ENCODE data around the gene CD151. TPM values are rescaled to one million over a fixed set of nuclear protein-coding genes. Genes with fewer than 3 reads are reported as not detected.
A peak's percentile ranks its signal among the peaks of the same experiment; 100 is the strongest.

CD151 gene
- polyA plus RNA-seq, 1 of the 3 experiments (the other 2 are of a cell fraction), result 922 TPM

GRCh38 chr11:854601-855329 lies 22.0 kb downstream of the CD151 start:
- ChIA-PET CTCF (interaction anchor here (0.7 to 1.6 kb wide), 6 partner anchors 10 to 200 kb away, joined by 3 to 4 read pairs (median 3); partner anchors contain the start of gene PNPLA2), POLR2A (interaction anchor here (2.7 kb wide), 1 partner anchor 13 kb away, joined by 13 read pairs; the partner anchor contains the start of genes POLR2L and TSPAN4)
- H3F3A ChIP-seq (replicated peaks; ENCODE audit: insufficient read depth), result no peaks in the 10 kb centered on the region
- H3K9me3 ChIP-seq, result no peaks in the 10 kb centered on the region
- no peak overlapping the region for H3K4me2 ChIP-seq
- peaks cover 84% of the 10 kb centered on the region for H4K20me1 ChIP-seq (ENCODE audit: insufficient read depth)
- WGBS (ENCODE audit: low lambda C conversion rate), result 97% methylated on average over 15 of the region's 20 CpGs
- no peak overlapping the region for H2AFZ ChIP-seq (ENCODE audit: low read depth)
- no peaks in the 10 kb centered on the region for H3K36me3 ChIP-seq (replicated peaks in 1 of 2; ENCODE audit: control insufficient read depth in 1 of 2, insufficient read depth in 2 of 2, low read length in 1 of 2)
- H3K9me2 ChIP-seq, result no peaks in the 10 kb centered on the region
- no peak for DNase-seq
- no peak for TF ChIP-seq RXRA (IDR thresholded peaks at IDR 0.05; ENCODE audit: borderline replicate concordance, low read depth)
- no peak for TF ChIP-seq USF2 (IDR thresholded peaks at IDR 0.05; ENCODE audit: borderline replicate concordance, low read depth, low read length)
- TF ChIP-seq, protein P1, sequence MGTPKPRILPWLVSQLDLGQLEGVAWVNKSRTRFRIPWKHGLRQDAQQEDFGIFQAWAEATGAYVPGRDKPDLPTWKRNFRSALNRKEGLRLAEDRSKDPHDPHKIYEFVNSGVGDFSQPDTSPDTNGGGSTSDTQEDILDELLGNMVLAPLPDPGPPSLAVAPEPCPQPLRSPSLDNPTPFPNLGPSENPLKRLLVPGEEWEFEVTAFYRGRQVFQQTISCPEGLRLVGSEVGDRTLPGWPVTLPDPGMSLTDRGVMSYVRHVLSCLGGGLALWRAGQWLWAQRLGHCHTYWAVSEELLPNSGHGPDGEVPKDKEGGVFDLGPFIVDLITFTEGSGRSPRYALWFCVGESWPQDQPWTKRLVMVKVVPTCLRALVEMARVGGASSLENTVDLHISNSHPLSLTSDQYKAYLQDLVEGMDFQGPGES (IDR thresholded peaks at IDR 0.05; ENCODE audit: low read depth, low read length), result no peak
- no peak for TF ChIP-seq RCOR1 (IDR thresholded peaks at IDR 0.05; ENCODE audit: low read length)
- TF ChIP-seq, protein P2, sequence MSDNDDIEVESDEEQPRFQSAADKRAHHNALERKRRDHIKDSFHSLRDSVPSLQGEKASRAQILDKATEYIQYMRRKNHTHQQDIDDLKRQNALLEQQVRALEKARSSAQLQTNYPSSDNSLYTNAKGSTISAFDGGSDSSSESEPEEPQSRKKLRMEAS (IDR thresholded peaks at IDR 0.05; ENCODE audit: low read depth), result no peak
- TF ChIP-seq, protein P3, sequence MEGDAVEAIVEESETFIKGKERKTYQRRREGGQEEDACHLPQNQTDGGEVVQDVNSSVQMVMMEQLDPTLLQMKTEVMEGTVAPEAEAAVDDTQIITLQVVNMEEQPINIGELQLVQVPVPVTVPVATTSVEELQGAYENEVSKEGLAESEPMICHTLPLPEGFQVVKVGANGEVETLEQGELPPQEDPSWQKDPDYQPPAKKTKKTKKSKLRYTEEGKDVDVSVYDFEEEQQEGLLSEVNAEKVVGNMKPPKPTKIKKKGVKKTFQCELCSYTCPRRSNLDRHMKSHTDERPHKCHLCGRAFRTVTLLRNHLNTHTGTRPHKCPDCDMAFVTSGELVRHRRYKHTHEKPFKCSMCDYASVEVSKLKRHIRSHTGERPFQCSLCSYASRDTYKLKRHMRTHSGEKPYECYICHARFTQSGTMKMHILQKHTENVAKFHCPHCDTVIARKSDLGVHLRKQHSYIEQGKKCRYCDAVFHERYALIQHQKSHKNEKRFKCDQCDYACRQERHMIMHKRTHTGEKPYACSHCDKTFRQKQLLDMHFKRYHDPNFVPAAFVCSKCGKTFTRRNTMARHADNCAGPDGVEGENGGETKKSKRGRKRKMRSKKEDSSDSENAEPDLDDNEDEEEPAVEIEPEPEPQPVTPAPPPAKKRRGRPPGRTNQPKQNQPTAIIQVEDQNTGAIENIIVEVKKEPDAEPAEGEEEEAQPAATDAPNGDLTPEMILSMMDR (IDR thresholded peaks at IDR 0.05), result no peak
- no peak for TF ChIP-seq TCF12 (IDR thresholded peaks at IDR 0.05)
- no peak for TF ChIP-seq USF1 (IDR thresholded peaks at IDR 0.05; ENCODE audit: borderline replicate concordance, low read depth)
- no peak for TF ChIP-seq RFX5 (IDR thresholded peaks at IDR 0.05; ENCODE audit: low read length)
- TF ChIP-seq ELF1 (IDR thresholded peaks at IDR 0.05), result no peak
- TF ChIP-seq EP300 (IDR thresholded peaks at IDR 0.05; ENCODE audit: borderline replicate concordance in 1 of 2, low read depth in 1 of 2, low read length in 1 of 2), result no peak
- TF ChIP-seq YY1 (IDR thresholded peaks at IDR 0.05; ENCODE audit: low read depth), result no peak
- TF ChIP-seq SMC3 (IDR thresholded peaks at IDR 0.05; ENCODE audit: low read depth, low read length), result no peak
- TF ChIP-seq FOSL2 (IDR thresholded peaks at IDR 0.05; ENCODE audit: borderline replicate concordance, low read depth), result no peak
- no peak for TF ChIP-seq ZBTB33 (IDR thresholded peaks at IDR 0.05; ENCODE audit: borderline replicate concordance, low read depth)
- TF ChIP-seq, protein P4, sequence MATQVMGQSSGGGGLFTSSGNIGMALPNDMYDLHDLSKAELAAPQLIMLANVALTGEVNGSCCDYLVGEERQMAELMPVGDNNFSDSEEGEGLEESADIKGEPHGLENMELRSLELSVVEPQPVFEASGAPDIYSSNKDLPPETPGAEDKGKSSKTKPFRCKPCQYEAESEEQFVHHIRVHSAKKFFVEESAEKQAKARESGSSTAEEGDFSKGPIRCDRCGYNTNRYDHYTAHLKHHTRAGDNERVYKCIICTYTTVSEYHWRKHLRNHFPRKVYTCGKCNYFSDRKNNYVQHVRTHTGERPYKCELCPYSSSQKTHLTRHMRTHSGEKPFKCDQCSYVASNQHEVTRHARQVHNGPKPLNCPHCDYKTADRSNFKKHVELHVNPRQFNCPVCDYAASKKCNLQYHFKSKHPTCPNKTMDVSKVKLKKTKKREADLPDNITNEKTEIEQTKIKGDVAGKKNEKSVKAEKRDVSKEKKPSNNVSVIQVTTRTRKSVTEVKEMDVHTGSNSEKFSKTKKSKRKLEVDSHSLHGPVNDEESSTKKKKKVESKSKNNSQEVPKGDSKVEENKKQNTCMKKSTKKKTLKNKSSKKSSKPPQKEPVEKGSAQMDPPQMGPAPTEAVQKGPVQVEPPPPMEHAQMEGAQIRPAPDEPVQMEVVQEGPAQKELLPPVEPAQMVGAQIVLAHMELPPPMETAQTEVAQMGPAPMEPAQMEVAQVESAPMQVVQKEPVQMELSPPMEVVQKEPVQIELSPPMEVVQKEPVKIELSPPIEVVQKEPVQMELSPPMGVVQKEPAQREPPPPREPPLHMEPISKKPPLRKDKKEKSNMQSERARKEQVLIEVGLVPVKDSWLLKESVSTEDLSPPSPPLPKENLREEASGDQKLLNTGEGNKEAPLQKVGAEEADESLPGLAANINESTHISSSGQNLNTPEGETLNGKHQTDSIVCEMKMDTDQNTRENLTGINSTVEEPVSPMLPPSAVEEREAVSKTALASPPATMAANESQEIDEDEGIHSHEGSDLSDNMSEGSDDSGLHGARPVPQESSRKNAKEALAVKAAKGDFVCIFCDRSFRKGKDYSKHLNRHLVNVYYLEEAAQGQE (IDR thresholded peaks at IDR 0.05; ENCODE audit: low read depth, low read length), result no peak
- TF ChIP-seq MEF2A (IDR thresholded peaks at IDR 0.05; ENCODE audit: borderline replicate concordance, low read depth), result no peak
- no peak for TF ChIP-seq TAF1 (IDR thresholded peaks at IDR 0.05; ENCODE audit: borderline replicate concordance, low read depth, low read length)
- no peak for TF ChIP-seq RAD21 (IDR thresholded peaks at IDR 0.05; ENCODE audit: low read length)
- peaks cover 4 to 68% of the 10 kb centered on the region in 2 experiments; a peak in 2 of 4 replicates for H3K4me1 ChIP-seq (ENCODE audit: control insufficient read depth in 1 of 2, insufficient read depth in 2 of 2, low read depth in 1 of 2, low read length in 1 of 2)
- peaks cover 16% of the 10 kb centered on the region; the same call in 1 of the 2 replicates for H3K79me2 ChIP-seq (ENCODE audit: insufficient read depth)
- H3K27ac ChIP-seq (ENCODE audit: low read depth in 2 of 2, low read length in 1 of 2), result peak overlapping the region in 1 of 2 experiments; percentile 89; a peak in 2 of 4 replicates
- H3K27me3 ChIP-seq (ENCODE audit: insufficient read depth), result no peaks in the 10 kb centered on the region
- no peak overlapping the region for H3K4me3 ChIP-seq (ENCODE audit: low read depth in 2 of 2, low read length in 1 of 2)
- H3K9ac ChIP-seq, result no peak overlapping the region

Data from SK-N-SH (cell line).